ENCODE results near the gene PTPA.
A peak's percentile ranks its signal among the peaks of the same experiment; 100 is the strongest.

PTPA gene

DNA sequence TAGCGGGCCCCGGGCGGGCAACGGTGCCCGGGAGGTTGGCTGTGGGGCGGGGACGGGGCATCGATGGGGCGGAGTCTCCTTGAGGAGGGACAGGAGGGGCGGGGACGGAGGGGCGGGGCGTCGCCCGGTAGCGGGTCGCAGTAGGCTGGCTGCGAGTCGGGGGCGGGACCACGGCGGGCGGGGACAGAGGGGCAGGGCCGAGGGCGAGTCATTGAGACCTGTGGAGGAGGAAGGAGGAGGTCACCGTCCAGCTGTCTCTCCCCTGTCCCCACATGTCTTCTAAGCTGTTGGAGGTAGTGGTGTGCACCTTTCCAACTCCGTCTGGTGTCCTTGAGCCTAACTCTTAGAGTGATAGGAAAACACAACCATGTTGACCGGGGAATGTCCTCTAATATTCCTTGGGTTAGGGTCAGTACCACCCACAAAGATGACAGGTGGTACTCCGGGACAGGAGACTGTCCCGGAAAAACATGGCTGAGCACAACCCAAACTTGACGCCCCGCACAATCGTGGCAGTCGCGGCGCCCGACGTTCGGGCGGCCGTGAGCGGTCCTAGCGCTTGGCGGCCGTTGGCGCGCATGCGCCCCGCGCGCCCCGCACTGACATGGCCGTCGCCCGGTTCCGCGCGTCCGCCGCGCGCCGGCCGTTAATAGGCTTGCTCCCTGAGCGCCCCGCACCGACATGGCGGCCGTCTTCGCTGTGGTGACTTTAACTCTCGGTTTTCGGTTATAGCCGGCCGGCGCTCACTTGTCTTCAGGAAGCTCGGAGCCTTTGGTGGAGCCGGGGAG, at the start of gene PTPA, which contains the start of gene CRAT:
Gene PTPA, plus strand, starts transcription at position 676 of the 788 bp plus-strand sequence. CDS start 186 bp downstream, outside the sequence.
Gene CRAT, minus strand, starts transcription at position 54 of the 788 bp plus-strand sequence. CDS start 284 bp downstream, outside the sequence.
- DNase-seq (ENCODE audit: low spot score), result peak; percentile 99

DNA sequence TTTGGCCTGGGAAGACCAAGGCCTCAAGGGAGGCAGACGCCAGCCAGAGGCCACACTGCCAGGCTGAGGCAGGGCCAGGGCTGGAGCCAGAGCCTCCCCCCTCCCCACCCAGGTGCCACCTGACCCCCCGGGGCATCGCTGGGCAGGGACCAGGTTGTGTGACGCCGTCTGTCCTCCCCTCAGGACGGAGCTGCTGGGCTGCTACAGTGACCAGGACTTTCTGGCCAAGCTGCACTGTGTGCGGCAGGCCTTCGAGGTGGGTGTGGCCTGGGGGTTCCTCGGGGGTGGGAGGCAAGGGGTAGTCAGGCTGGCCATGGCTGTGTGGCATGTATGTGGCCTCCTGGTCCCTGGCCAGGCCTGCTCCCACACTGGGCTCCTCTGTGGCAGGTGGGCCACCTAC, 48.2 kb upstream of the PTPA start:
- DNase-seq (ENCODE audit: low spot score), result no peak

DNA sequence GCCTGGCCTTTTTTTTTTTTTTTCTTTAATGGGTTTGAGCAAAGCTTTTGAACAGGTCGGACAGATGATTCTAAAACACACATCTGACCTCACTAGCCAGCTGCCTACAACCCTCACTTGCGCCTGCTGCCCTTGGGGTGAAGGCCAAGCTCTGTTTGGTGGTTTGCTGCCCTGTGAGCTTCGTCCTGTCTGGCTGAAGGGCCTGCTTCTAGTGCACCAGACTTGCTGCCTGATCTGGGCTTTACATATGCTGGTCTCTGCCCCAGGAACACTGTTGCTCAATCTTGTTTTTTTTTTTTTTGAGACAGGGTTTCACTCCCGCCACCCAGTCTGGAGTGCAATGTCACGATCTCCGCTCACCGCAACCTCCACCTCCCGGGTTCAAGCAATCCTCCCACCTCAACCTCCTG, 46.7 kb upstream of the PTPA start:
- DNase-seq (ENCODE audit: low spot score), result no peak

DNA sequence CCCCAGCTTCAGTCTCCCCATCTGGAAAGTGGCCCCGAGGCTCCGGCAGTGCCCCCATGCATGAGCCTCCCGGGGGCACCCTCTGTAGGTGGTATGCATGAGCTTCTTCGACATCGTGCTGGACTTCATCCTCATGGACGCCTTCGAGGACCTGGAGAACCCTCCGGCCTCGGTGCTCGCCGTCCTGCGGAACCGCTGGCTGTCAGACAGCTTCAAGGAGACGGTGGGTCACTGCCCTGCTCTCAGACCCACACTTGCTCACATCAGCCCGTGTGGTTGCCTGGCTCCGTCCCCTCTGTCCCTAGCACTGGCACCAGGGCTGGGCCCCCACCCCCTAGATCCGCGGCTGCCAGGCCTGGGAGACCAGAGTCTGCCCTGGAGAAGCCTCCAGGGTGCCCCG, 43.1 kb upstream of the PTPA start:
- no peak for DNase-seq (ENCODE audit: low spot score)

DNA sequence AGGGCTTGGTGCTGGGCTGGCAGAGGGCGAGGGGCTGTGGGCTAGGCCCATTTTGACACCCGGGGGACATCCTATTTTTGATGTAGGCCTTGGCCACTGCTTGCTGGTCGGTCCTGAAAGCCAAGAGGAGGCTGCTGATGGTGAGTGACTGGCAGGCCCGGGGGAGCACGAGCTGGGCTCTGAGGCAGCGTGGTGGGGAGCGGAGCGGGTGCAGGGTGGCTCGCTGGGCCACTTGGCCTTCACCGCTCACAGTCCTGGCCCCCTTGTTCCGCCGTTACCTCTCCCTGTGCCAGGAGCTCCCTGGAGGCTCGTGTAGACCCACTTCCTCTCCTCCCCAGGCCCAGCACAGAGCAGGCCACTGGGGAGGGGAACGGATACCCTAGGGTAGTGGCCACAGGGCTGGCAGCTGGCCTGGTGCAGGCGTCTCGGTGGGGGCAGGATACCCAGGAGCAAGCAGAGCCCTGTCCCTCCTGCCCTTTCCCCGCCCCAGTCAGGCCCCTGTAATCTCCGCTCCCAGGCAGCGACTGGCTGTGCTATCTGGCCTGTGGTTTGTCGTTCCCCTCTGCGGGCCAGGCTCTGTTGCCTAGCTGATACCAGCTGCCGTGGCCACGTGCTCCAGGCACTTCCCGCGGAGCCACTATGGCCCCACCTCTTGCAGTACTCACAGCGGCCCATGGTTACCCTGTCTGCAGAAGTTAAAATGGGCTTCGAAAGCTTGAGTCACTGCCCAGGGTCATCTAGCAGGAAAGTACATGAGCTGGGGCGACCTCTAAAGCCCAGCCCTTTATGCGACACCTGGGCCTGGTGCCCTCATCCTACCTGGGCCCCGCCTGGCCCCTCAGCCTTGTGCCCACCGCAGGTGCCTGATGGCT, 42.0 kb upstream of the PTPA start:
- no peak for DNase-seq (ENCODE audit: low spot score)

DNA sequence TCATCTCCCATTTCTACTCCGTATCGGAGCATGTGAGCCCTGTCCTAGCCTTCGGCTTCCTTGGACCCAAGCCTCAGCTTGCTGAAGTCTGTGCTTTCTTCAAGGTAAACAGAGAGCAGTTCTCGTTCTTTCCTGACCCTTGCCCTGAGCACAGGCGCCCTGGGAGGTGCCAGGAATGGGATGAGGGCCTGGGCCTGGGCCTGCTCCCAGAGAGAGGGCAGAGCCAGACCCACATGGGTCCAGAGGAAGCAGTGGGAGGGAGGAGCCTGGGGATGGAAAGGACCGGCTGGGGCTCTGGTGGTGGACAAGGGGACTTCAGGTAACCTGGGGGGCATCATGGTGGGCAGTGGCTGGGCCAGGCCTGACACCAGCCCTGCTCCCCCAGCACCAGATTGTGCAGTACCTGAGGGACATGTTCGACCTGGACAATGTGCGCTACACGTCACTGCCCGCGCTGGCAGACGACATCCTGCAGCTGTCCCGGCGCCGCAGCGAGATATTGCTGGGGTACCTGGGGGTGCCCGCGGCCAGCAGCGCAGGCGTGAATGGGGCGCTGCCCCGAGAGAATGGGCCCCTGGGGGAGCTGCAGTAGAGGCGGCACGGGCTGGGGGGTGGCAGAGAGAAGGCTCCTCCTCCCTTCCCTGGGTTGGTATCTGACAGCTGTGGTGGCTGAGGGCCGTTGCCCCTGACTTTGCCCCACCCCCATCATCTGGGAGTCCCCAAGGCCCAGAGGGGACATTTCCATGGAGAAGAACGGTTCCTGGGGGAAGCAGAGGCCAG, 41.2 kb upstream of the PTPA start:
- DNase-seq (ENCODE audit: low spot score), result no peak

DNA sequence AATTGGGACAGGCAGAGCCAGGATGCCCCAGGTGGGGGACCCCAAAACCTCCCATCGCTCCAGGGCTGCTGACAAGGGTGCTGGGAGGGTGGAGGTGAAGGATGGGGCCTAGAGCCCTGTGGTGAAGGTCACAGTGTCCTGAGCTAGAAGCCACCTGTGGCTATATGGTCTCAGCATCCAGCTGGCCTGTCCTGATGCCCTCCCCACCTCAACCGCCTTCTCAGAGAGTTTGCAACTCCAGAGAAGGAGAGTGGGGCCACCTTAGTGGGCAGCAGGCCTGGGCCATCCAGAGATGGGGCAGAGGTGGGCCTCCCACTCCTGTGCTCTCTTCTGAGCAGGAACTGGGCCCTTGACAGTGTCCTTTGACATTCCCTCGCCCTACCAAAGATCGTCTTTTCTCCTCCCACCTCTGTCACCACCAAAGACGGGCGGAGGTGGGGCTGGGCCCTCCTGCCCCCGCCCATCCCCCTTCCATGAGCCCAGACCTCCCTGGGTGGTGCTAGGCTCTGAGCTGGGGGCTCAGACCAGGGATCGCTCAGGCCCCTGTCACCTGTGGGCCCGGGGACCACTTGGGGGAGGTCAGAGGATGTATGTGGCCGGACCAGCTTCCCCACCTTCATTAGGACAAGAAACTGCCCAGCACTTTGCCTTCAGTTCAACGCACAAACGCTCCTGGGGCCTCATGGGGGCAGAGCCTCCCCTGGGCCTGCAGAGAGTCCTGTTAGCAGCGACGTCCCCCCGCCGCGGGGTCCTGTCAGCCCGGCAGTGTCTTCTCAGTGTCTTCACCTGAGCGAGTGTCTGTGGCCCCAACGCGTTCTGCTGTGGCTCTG, 40.3 kb upstream of the PTPA start:
- DNase-seq (ENCODE audit: low spot score), result no peak

DNA sequence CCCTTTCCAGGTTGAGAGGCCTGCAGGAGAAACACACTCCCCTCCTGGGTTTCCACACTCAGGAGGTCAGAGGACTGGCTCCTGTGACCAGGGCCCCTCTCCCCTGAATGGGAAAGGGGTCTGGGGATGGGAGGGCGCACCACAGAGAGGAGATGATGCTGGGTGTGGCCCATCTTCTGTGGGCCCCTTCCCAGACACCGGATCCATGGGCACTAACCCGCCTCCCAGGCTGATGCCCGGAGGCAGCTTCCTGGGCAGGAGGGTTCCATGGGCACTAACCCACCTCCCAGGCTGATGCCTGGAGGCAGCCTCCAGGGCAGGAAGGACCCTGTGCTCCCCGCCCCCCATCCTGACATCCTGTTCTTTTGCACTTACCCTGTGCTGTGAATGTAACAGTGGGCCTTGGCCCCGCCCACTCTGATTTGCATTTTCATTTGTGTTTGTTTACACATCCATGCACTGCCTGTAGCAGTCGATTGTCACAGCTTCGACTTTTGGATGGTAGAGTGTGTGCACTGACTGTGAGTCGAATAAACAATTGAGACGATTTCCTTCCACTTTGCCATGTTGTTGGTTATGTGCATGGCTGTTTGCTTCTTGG, 39.6 kb upstream of the PTPA start:
- no peak for DNase-seq (ENCODE audit: low spot score)

DNA sequence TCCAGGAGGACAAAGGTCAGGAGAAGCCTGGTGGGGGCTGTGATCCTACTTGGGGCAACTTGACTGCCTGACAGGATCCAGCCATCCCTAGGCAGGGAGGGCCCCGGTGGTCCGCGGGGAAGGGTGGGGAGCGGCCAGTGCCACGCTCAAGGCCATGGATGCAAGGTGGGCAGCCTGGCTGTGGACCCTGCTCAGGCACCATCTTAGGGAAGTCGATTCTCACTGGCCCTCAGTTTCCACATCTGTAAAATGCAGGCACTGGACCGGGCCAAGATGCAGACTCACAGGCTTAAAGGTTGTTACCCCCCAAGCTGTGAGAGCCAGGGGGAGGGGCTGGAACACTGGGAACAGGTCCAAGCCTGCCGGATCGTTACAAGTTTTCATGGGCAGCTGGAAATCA, 39.0 kb upstream of the PTPA start:
- no peak for DNase-seq (ENCODE audit: low spot score)

DNA sequence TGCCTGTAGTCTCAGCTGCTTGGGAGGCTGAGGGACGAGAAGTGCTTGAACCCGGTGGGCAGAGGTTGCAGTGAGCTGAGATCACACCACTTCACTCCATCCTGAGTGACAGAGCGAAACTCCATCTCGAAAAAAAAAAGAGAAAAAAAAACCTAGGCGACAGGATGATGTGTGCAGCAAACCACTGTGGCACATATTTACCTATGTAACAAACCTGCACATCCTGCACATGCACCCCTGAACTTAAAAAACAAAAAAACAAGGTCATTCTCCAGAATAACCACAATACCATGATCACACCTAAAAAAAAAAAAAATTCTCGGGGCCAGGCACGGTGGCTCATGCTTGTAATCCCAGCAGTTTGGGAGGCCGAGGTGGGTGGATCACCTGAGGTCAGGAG, 37.8 kb upstream of the PTPA start:
- DNase-seq (ENCODE audit: low spot score), result no peak

DNA sequence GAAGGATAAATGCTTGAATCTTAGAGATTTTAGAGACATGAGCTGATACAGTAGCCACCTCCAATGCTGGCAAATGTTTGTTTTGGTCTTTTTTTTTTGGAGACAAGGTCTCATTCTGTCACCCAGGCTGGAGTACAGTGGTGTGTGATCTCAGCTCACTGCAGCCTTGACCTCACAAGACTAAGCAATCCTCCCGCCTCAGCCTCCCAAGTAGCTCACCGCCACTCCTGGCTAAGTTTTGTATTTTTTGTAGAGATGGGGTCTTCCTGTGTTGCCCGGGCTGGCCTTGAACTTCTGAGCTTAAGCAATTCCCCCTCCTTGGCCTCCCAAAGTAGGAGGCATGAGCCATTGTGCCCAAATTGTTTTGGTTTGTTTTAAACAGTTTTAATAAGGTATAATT, 37.1 kb upstream of the PTPA start:
- no peak for DNase-seq (ENCODE audit: low spot score)

DNA sequence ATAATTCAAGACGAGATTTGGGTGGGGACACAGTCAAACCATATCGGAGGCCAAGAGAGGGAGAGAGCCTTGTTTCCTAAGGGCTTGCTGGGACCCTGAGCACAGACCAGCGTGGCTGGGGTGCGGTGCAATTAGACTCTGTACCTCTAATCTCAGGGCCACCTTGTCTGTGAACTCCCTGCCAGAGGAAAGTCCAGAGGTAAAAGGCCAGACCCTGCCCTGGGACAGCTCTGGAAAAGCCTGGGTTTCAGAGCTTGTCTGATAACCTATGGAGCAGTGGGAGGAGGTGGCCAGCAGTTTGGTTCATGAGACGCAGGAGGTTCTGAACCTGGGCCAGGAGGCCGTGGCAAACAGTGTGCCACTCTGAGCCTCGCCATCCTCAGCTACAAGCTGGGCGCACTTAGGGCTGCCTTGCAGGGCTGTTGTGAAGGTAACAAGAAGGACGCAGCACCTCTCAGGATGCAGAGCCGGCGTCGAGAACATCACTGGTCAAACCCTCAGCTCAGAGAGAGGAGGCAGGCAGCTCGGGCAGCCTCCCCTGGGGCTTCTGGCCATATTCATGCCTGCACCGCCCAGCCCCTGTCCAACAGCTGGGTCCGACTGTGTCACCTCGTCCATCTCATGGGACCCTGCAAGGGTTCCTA, 35.1 kb upstream of the PTPA start:
- DNase-seq (ENCODE audit: low spot score), result no peak

DNA sequence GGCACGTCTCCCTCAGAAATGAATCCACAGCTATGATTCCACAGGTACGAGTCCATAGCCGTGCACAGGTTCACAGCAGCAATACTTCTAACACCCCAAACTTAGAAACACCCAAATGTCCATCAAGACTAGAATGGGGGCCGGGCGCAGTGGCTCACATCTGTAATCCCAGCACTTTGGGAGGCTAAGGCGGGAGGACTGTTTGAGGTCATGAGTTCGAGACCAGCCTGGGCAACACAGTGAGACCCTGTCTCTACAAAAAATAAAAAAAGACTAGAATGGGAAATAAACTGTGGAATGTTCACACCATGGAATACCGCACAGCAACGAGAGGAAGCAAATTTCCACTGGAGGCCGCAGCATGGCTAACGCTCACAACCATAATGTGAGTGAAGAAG, 34.6 kb upstream of the PTPA start:
- no peak for DNase-seq (ENCODE audit: low spot score)

DNA sequence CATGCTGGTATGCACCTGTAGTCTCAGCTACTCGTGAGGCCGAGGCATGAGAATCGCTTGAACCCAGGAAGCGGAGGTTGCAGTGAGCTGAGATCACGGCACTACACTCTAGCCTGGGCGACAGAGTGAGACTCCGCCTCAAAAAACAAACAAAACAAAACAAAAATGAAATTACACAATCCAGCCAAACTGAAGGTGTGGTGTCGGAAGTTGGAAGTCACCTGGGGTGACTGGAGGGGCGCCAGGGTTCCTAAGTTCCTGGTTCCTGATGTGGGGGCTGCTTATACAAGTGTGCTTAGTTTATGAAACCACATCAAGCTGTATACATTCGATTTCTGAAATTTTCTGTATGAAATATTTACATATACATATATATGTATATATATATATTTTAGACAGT, 34.0 kb upstream of the PTPA start:
- no peak for DNase-seq (ENCODE audit: low spot score)

DNA sequence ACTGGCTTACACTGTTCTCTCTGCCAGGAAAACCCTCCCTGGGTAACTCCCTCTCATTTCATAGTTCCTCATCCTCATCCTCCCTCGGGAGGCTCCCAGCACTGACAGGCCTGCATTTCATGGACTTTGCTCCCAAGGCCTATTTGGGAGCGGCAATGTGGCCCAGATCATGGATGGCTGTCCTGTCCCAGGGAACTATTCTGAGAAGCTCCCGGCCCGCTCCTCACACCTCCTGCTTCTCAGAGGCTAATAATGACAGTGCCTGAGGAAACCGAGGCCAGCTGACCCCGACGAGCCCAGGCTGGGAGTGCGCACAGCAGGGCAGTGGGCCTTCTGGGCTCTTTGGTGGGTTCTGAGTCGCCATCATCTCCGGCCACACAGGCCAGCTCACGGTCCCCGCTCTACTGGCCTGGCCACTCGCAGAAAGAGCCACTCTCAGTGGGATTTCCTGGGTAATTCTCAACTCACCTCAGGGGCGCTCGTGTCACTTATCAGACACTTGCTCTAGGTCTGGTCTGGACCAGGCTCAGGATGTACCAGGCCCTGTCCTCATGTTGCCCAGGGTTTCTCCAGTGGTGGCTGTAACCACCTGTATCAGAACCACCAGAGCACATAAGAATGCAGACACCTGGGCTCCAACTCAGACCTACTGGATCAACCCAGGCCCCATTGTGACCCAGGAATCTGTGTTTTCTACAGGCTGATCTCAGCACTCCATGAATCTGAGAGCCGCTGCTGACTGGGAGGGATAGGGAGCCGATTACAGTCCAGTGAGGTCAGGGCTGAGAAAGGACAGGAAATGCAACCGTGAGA, 32.3 kb upstream of the PTPA start:
- DNase-seq (ENCODE audit: low spot score), result peak; percentile 74

DNA sequence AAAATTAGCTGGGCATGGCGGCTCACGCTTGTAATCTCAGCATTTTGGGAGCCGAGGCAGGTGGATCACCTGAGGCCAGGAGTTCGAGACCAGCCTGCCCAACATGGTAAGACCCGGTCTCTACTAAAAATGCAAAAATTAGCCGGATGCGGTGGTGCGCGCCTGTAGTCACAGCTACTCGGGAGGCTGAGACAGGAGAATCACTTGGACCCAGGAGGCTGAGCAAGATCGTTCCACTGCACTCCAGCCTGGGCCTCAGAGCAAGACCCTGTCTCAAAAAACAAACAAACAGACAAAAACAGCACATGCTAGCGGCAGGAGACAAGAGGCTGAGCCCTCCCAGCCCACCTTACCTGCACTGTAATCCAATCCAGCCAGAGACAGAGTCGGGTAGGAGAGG, 31.4 kb upstream of the PTPA start:
- DNase-seq (ENCODE audit: low spot score), result no peak

DNA sequence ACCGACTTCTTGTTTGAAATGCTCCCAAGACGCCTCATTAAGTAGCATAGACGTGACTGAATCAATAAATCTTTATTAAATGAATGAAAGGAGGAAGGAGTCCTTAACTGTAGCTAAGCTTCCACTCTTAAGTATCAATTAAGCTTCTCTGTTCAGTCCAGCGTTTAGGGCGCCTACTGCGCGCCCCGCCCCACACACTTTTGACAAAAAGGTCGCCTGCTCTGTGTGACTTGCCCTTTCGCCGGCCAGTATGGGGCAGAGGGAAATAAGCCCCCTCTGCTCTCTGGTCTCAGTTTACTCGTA, 31.0 kb upstream of the PTPA start:
- no peak for DNase-seq (ENCODE audit: low spot score)

DNA sequence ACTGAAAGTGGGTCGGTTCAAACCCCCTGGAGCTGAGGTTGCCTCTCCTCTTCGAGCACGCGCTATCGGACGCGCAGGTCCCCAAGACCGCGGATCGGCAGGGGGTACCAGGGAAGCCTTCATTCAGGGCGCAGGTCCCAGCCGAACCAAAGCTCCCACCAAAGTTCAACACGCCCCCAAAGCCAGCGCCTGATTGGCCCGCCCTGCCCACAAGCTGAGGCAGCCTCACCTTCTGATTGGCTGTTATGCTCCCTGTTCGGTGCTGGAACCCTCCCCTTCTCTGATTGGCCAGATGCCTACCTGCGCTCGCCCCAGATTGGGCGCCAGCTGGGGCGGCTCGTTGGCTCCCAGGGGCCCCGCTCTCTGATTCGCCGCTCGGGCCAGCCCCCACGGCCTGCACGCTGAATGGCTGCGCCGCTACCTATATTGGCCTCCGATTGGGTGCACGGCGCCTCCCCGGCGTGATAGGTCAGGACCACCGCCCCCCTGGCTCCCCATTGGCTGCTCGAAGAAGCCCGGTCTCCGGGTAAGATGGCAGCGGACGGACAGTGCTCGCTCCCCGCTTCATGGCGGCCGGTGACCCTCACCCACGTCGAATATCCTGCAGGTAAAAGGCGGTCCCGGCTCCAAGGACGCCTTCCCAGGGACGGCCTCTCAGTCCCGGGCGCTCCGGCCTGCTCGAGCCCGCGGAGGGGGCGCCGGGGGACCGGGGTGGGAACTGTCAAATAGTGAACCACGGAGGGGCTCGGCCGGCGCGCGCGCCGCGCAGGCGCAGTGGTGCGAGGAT, 30.4 kb upstream of the PTPA start, which contains the start of gene DOLPP1:
Gene DOLPP1, plus strand, starts transcription at position 511 of the 787 bp plus-strand sequence. Its CDS starts 21 bp downstream, at position 532.
- DNase-seq (ENCODE audit: low spot score), result peak; percentile 100

DNA sequence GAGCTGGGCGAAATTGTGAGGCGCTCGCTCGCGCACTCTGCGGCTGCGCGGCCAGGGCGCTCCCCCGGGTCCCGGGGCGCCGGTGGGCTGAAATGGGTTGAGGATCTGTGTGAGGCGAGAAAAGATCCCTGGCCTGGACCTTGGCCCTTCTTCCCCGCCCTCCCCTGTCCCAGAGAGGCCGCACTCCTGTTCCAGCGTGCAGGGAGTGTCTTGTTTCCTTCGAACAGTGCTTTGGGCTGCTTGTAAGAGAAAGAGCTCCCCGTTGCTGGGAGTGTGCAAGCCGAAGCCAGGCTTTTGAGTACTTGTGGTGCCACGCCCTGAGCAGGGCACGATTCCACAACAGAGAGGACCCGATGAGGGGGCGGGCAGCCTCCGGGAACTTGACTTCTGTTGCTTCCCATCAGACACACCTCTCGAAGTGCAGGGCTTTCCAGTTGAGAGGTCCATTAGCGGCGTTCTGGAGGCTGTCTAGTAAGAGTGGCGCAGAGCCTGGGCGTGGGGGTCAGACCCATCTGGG, 29.8 kb upstream of the PTPA start:
- peak; percentile 36 for DNase-seq (ENCODE audit: low spot score)
